Measurements from ENCODE around the gene ETV3L. TPM values are rescaled to one million over a fixed set of nuclear protein-coding genes. Genes with fewer than 3 reads are reported as not detected.
"Not testable (repeated sequence)": the region's sequence is repeated elsewhere in the genome, so short reads cannot be mapped to it uniquely, and the experiment has no call there.

Gene ETV3L
- total RNA-seq, 1 donor from 2014 or later, result not detected

DNA sequence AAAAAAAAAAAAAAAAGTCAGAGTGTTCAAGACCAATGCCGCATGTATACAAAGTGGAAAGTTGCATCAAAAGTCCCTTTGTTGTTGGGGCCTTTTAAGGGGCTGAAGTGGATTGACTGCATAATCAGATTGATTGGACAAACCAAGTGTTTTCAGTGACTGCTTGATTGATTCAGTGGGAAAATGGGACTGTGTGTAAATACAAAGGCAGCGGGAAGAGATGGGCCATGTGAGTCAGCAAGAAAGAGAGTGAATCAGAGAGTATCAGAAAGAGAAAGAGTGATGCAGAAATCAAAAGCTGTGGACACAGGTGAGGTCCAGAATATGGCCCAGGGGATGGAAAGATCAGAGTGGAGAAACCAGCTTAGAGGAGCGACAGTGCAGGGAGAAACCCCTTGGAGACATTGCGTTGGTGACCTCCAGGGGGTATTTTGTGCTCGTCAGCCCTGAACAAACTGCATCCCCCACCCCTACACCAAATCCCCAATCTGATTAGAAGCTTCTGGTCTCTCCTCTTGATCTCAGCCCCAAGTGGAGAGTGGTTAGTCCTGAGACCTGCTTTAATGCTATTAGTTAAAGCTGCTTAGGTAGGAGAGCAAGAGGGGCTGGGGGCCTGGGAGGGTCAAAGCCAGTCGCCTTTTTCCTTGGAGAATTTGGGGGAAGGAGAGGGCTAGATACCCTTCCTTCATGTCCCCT, 5.1 kb upstream of the ETV3L start:
- Histone ChIP-seq H3K4me3 (no peak overlapping the region), H2AFZ (replicated peaks) (no peak overlapping the region), H3K4me1 (peaks cover 15% of the 10 kb centered on the region), H3K27me3 (peaks cover 78% of the 10 kb centered on the region), H4K20me1 (ENCODE audit: low read depth) (peaks cover 4% of the 10 kb centered on the region), H3K27ac (no peak overlapping the region), H3K9ac (no peak overlapping the region), H3K9me3 (ENCODE audit: low read depth) (no peaks in the 10 kb centered on the region), H3K79me2 (ENCODE audit: low read depth) (no peaks in the 10 kb centered on the region), H3K36me3 (no peaks in the 10 kb centered on the region), H3F3A (ENCODE audit: low read depth) (peaks cover 13% of the 10 kb centered on the region), H3K4me2 (no peak overlapping the region)
- DNase-seq (ENCODE audit: low spot score), result no peak
- Mint-ChIP-seq H3K4me1 (peaks cover 26% of the 10 kb centered on the region), H3K27me3 (ENCODE audit: insufficient read depth, low read depth) (peaks cover 22% of the 10 kb centered on the region), H3K27ac (peak overlapping the region; percentile 11), H3K36me3 (no peaks in the 10 kb centered on the region), H3K4me3 (no peak overlapping the region), H3K9me3 (peaks cover 4% of the 10 kb centered on the region)
- TF ChIP-seq EZH2 (IDR thresholded peaks at IDR 0.05), result no peak
- TF ChIP-seq EZH2phosphoT487 (IDR thresholded peaks at IDR 0.05), result no peak
- TF ChIP-seq, protein P1, sequence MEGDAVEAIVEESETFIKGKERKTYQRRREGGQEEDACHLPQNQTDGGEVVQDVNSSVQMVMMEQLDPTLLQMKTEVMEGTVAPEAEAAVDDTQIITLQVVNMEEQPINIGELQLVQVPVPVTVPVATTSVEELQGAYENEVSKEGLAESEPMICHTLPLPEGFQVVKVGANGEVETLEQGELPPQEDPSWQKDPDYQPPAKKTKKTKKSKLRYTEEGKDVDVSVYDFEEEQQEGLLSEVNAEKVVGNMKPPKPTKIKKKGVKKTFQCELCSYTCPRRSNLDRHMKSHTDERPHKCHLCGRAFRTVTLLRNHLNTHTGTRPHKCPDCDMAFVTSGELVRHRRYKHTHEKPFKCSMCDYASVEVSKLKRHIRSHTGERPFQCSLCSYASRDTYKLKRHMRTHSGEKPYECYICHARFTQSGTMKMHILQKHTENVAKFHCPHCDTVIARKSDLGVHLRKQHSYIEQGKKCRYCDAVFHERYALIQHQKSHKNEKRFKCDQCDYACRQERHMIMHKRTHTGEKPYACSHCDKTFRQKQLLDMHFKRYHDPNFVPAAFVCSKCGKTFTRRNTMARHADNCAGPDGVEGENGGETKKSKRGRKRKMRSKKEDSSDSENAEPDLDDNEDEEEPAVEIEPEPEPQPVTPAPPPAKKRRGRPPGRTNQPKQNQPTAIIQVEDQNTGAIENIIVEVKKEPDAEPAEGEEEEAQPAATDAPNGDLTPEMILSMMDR (IDR thresholded peaks at IDR 0.05), result no peak

DNA sequence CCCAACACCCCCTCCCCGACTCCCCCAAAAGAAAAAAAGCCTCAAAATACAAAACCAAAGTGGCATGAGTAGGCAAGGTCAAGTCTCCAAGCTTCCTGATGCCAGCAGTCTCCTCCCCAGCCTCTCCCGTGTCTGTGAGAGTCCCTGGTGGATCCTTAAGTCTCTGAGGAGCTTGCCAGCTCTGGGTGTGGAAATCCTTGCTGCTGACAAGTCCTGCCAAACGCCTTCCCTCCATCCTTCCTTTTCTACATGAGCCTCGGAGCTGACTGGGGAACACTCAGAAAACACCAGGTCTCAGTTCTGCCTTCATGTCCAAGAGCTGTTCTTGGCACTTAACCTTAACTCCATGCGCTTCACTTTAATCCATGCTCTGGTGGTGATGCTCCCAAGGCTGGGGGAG, 3.7 kb upstream of the ETV3L start:
- H3K4me3 Mint-ChIP-seq, result no peak overlapping the region
- H3K4me1 ChIP-seq, result peaks cover 21% of the 10 kb centered on the region
- H3K9ac ChIP-seq, result no peak overlapping the region
- H3K27me3 ChIP-seq, result peaks cover 67% of the 10 kb centered on the region
- no peak overlapping the region for H3K4me3 ChIP-seq
- H3K79me2 ChIP-seq (ENCODE audit: low read depth), result no peaks in the 10 kb centered on the region
- no peaks in the 10 kb centered on the region for H3K36me3 ChIP-seq
- H3K27ac Mint-ChIP-seq, result no peak overlapping the region
- H3K36me3 Mint-ChIP-seq, result no peaks in the 10 kb centered on the region
- no peaks in the 10 kb centered on the region for H3K9me3 ChIP-seq (ENCODE audit: low read depth)
- H3K4me1 Mint-ChIP-seq, result peaks cover 30% of the 10 kb centered on the region
- H2AFZ ChIP-seq (replicated peaks), result no peak overlapping the region
- peaks cover 19% of the 10 kb centered on the region for H3K27me3 Mint-ChIP-seq (ENCODE audit: insufficient read depth, low read depth)
- no peak for DNase-seq (ENCODE audit: low spot score)
- H3F3A ChIP-seq (ENCODE audit: low read depth), result peaks cover 19% of the 10 kb centered on the region
- peaks cover 4% of the 10 kb centered on the region for H3K9me3 Mint-ChIP-seq
- peaks cover 11% of the 10 kb centered on the region for H4K20me1 ChIP-seq (ENCODE audit: low read depth)
- no peak overlapping the region for H3K27ac ChIP-seq
- H3K4me2 ChIP-seq, result no peak overlapping the region
- TF ChIP-seq EZH2 (IDR thresholded peaks at IDR 0.05), result no peak
- TF ChIP-seq, protein P1 (IDR thresholded peaks at IDR 0.05), result no peak
- TF ChIP-seq EZH2phosphoT487 (IDR thresholded peaks at IDR 0.05), result no peak

DNA sequence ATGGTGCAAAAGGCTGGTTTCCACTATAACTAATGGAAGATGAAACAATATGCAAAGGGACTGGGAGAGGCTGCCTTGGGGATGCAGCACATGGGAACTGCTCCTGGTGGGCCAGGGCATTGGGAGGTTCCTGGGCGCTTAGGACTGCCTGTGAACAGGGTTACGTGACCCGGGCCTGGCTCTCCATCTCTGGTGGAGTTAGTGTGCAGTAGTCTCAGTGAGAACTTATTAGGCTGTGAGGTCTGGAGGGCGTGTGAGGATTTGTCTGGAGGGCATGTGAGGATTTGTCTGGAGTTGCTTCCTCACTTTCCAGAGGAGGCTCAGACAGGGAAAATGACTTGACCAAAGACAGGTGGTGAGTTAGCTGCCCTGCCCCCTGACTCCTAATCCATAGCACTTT, 1.5 kb upstream of the ETV3L start:
- Histone ChIP-seq H3K4me1 (peaks cover 21% of the 10 kb centered on the region), H2AFZ (replicated peaks) (no peak overlapping the region), H3K27me3 (peaks cover 47% of the 10 kb centered on the region), H4K20me1 (ENCODE audit: low read depth) (peaks cover 11% of the 10 kb centered on the region), H3F3A (ENCODE audit: low read depth) (peaks cover 19% of the 10 kb centered on the region), H3K9ac (no peak overlapping the region), H3K79me2 (ENCODE audit: low read depth) (no peaks in the 10 kb centered on the region), H3K4me3 (no peak overlapping the region), H3K27ac (no peak overlapping the region), H3K4me2 (no peak overlapping the region), H3K9me3 (ENCODE audit: low read depth) (no peaks in the 10 kb centered on the region), H3K36me3 (no peaks in the 10 kb centered on the region)
- no peak for DNase-seq (ENCODE audit: low spot score)
- Mint-ChIP-seq H3K9me3 (peaks cover 4% of the 10 kb centered on the region), H3K27ac (no peak overlapping the region), H3K27me3 (ENCODE audit: insufficient read depth, low read depth) (peaks cover 15% of the 10 kb centered on the region), H3K4me1 (peaks cover 29% of the 10 kb centered on the region), H3K4me3 (no peak overlapping the region), H3K36me3 (no peaks in the 10 kb centered on the region)
- TF ChIP-seq EZH2 (IDR thresholded peaks at IDR 0.05) (no peak), EZH2phosphoT487 (IDR thresholded peaks at IDR 0.05) (no peak)
- TF ChIP-seq, protein P1 (IDR thresholded peaks at IDR 0.05), result no peak

DNA sequence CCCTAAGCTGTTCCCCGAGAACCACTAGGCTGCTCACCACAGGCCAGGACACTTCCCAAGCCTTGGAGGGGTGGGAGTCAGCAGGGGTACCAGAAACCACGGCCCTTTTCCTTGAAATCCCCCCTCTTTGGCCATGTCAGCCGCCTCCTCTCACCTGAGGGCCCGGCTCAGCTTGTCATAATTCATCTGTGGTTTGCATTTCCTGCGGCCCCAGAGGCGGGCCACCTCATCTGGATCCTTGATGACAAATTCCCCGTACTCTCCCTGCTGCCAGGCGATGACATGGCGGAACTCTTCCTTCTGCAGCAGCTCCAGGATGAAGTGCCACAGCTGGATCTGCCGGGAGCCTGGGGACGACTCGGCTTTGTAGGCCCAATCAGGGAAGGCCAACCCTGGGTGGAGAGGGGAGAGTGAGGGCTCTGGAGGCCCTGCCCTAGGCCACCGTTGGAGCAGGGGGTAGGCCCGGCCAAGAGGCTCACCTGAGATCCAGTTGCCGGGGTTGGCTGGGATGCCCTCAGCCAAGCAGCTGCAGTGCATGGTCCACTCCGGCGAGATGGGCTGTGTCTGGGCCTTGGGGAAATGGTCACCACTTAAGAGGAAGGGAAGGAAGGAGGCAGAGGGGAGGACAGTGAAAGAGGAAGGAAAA, 498 bp downstream of the ETV3L start:
- H3K4me2 ChIP-seq, result peak overlapping the region; percentile 21
- peaks cover 11% of the 10 kb centered on the region for H4K20me1 ChIP-seq (ENCODE audit: low read depth)
- H3K4me1 ChIP-seq, result peaks cover 13% of the 10 kb centered on the region
- not testable (repeated sequence) for H3K27ac ChIP-seq; H3K9me3 Mint-ChIP-seq; DNase-seq (ENCODE audit: low spot score); H3K4me3 Mint-ChIP-seq; H3K36me3 Mint-ChIP-seq; H3K36me3 ChIP-seq; H3K79me2 ChIP-seq (ENCODE audit: low read depth); H2AFZ ChIP-seq (replicated peaks); H3K27me3 Mint-ChIP-seq (ENCODE audit: insufficient read depth, low read depth); H3K9me3 ChIP-seq (ENCODE audit: low read depth); H3K9ac ChIP-seq; H3K4me3 ChIP-seq; H3K27ac Mint-ChIP-seq
- H3F3A ChIP-seq (ENCODE audit: low read depth), result peaks cover 19% of the 10 kb centered on the region
- peaks cover 29% of the 10 kb centered on the region for H3K27me3 ChIP-seq
- peaks cover 15% of the 10 kb centered on the region for H3K4me1 Mint-ChIP-seq
